Type B pancreatic cell (in vitro differentiated cells): ENCODE data around the gene ERC2. TPM values are rescaled to one million over a fixed set of nuclear protein-coding genes. Genes with fewer than 3 reads are reported as not detected.

Source experiments
- DNase-seq: peaks from one replicate; pipeline ENCODE4 v3.0.0; 2021; ENCODE audit warnings: mixed read lengths; ENCODE audit not compliant: unreplicated experiment; ENCODE audit errors: extremely low spot score
- H3K27ac Mint-ChIP-seq: 2 replicates; pipeline ENCODE4 v1.8.0; 2021; ENCODE audit warnings: mild to moderate bottlenecking, mixed read lengths
- H3K27me3 Mint-ChIP-seq: 2 replicates; pipeline ENCODE4 v1.8.0; 2021; ENCODE audit warnings: mixed read lengths
- H3K36me3 Mint-ChIP-seq: 2 replicates; pipeline ENCODE4 v1.8.0; 2021; ENCODE audit warnings: mixed read lengths
- H3K4me1 Mint-ChIP-seq: one replicate; pipeline ENCODE4 v1.8.0; 2021; ENCODE audit warnings: mixed read lengths; ENCODE audit not compliant: unreplicated experiment
- H3K4me3 Mint-ChIP-seq: 2 replicates; pipeline ENCODE4 v1.8.0; 2021; ENCODE audit warnings: mild to moderate bottlenecking, mixed read lengths
- H3K9me3 Mint-ChIP-seq: 2 replicates; pipeline ENCODE4 v1.8.0; 2021; ENCODE audit warnings: mixed read lengths
- CTCF ChIP-seq: fragments of 200-600 bp; sonication (generic); conservative IDR thresholded peaks from 2 replicates; pipeline ENCODE4 v1.5.0; 2021; ENCODE audit warnings: antibody characterized with exemption, mild to moderate bottlenecking
- total RNA-seq: library from RNA; stranded (reverse); gene quantifications from 2 replicates; pipeline ENCODE4 v1.2.1, GENCODE V29; 2021; ENCODE audit warnings: low replicate concordance

The ERC2 gene
- total RNA-seq, 1 donor from 2014 or later = 6.1 TPM

- Mint-ChIP-seq H3K27me3 (peaks cover 34% of the 10 kb centered on the region), H3K36me3 (no peaks in the 10 kb centered on the region), H3K27ac (no peak overlapping the region), H3K9me3 (no peaks in the 10 kb centered on the region), H3K4me3 (no peak overlapping the region), H3K4me1 (peaks cover 33% of the 10 kb centered on the region)
- DNase-seq = no peak
- no peak for TF ChIP-seq CTCF
Measured at GRCh38 chr3:56054844-56055243, 413.4 kb downstream of the ERC2 start.

- Mint-ChIP-seq H3K4me3 (no peak overlapping the region), H3K4me1 (peaks cover 30% of the 10 kb centered on the region), H3K36me3 (no peaks in the 10 kb centered on the region), H3K27me3 (peaks cover 39% of the 10 kb centered on the region), H3K9me3 (no peaks in the 10 kb centered on the region), H3K27ac (no peak overlapping the region)
- TF ChIP-seq CTCF = no peak
- no peak for DNase-seq
Measured at GRCh38 chr3:56053727-56054126, 414.5 kb downstream of the ERC2 start.

GRCh38 chr3:56052188-56052587 is 416.1 kb downstream of the ERC2 start:
- Mint-ChIP-seq H3K27ac (no peak overlapping the region), H3K9me3 (no peaks in the 10 kb centered on the region), H3K4me1 (peaks cover 32% of the 10 kb centered on the region), H3K27me3 (peaks cover 42% of the 10 kb centered on the region), H3K36me3 (no peaks in the 10 kb centered on the region), H3K4me3 (no peak overlapping the region)
- no peak for DNase-seq
- no peak for TF ChIP-seq CTCF

GRCh38 chr3:56051052-56051451 is 417.2 kb downstream of the ERC2 start:
- H3K9me3 Mint-ChIP-seq = no peaks in the 10 kb centered on the region
- TF ChIP-seq CTCF = no peak
- H3K4me3 Mint-ChIP-seq = no peak overlapping the region
- H3K36me3 Mint-ChIP-seq = no peaks in the 10 kb centered on the region
- peaks cover 38% of the 10 kb centered on the region for H3K27me3 Mint-ChIP-seq
- H3K4me1 Mint-ChIP-seq = peaks cover 39% of the 10 kb centered on the region
- no peak overlapping the region for H3K27ac Mint-ChIP-seq
- DNase-seq = no peak

GRCh38 chr3:56048946-56049345 is 419.3 kb downstream of the ERC2 start:
- TF ChIP-seq CTCF = no peak
- Mint-ChIP-seq H3K36me3 (no peaks in the 10 kb centered on the region), H3K27ac (no peak overlapping the region), H3K4me3 (no peak overlapping the region), H3K27me3 (peaks cover 24% of the 10 kb centered on the region), H3K9me3 (no peaks in the 10 kb centered on the region), H3K4me1 (peaks cover 18% of the 10 kb centered on the region)
- no peak for DNase-seq

- no peak for DNase-seq
- H3K4me1 Mint-ChIP-seq = peaks cover 14% of the 10 kb centered on the region
- TF ChIP-seq CTCF = no peak
- H3K4me3 Mint-ChIP-seq = no peak overlapping the region
- no peaks in the 10 kb centered on the region for H3K36me3 Mint-ChIP-seq
- no peak overlapping the region for H3K27ac Mint-ChIP-seq
- no peaks in the 10 kb centered on the region for H3K9me3 Mint-ChIP-seq
- peaks cover 21% of the 10 kb centered on the region for H3K27me3 Mint-ChIP-seq
Measured at GRCh38 chr3:56048331-56048730, 419.9 kb downstream of the ERC2 start.
